ENCODE measurements around the gene C1QTNF9B.
A peak's percentile ranks its signal among the peaks of the same experiment; 100 is the strongest.
"Not testable (repeated sequence)": the region's sequence is repeated elsewhere in the genome, so short reads cannot be mapped to it uniquely, and the experiment has no call there.

Gene C1QTNF9B

GRCh38 chr13:23897452-23897919 lies at the start of gene C1QTNF9B:
Gene C1QTNF9B (minus strand): TSS chr13:23897502.
- not testable (repeated sequence) for DNase-seq

GRCh38 chr13:23946900-23947299 lies 49.6 kb upstream of the C1QTNF9B start:
- DNase-seq = no peak

GRCh38 chr13:23946067-23946466 lies 48.8 kb upstream of the C1QTNF9B start:
- no peak for DNase-seq

GRCh38 chr13:23945612-23946011 lies 48.3 kb upstream of the C1QTNF9B start:
- no peak for DNase-seq

- no peak for DNase-seq
Measured at GRCh38 chr13:23941211-23941610, 43.9 kb upstream of the C1QTNF9B start.

- not testable (repeated sequence) for DNase-seq
Measured at GRCh38 chr13:23939666-23940065, 42.4 kb upstream of the C1QTNF9B start.

GRCh38 chr13:23934520-23934919 lies 37.2 kb upstream of the C1QTNF9B start:
- no peak for DNase-seq

- DNase-seq = no peak
Measured at GRCh38 chr13:23928985-23929384, 31.7 kb upstream of the C1QTNF9B start.

- DNase-seq = no peak
Measured at GRCh38 chr13:23923031-23923430, 25.7 kb upstream of the C1QTNF9B start.

GRCh38 chr13:23922005-23922932 lies 25.0 kb upstream of the C1QTNF9B start:
- no peak for DNase-seq

- no peak for DNase-seq
Measured at GRCh38 chr13:23921451-23921888, 24.2 kb upstream of the C1QTNF9B start.

- DNase-seq = no peak
Measured at GRCh38 chr13:23919006-23919405, 21.7 kb upstream of the C1QTNF9B start.

- no peak for DNase-seq
Measured at GRCh38 chr13:23918208-23918607, 20.9 kb upstream of the C1QTNF9B start.

- no peak for DNase-seq
Measured at GRCh38 chr13:23915308-23915707, 18.0 kb upstream of the C1QTNF9B start.

- no peak for DNase-seq
Measured at GRCh38 chr13:23912469-23912868, 15.2 kb upstream of the C1QTNF9B start.

- DNase-seq = no peak
Measured at GRCh38 chr13:23909606-23910005, 12.3 kb upstream of the C1QTNF9B start.

- DNase-seq = no peak
Measured at GRCh38 chr13:23905766-23906165, 8.5 kb upstream of the C1QTNF9B start.

GRCh38 chr13:23903906-23904280 lies 6.6 kb upstream of the C1QTNF9B start:
- DNase-seq = no peak

GRCh38 chr13:23902975-23903905 lies 5.9 kb upstream of the C1QTNF9B start:
- no peak for DNase-seq

GRCh38 chr13:23901365-23901764 lies 4.1 kb upstream of the C1QTNF9B start:
- no peak for DNase-seq

GRCh38 chr13:23899555-23899954 lies 2.3 kb upstream of the C1QTNF9B start:
- peak; percentile 39 for DNase-seq

- no peak for DNase-seq
Measured at GRCh38 chr13:23898101-23898500, 799 bp upstream of the C1QTNF9B start.

GRCh38 chr13:23894746-23895145 lies 2.6 kb downstream of the C1QTNF9B start:
- DNase-seq = not testable (repeated sequence)

All from CD4-positive, alpha-beta T cell treated with Interleukin-6 for 4 hours (primary cell).